HEK293T (cell line): Measurements from ENCODE around the gene RASD1.

Source experiments
- CTCF ChIA-PET: fragments of 350-600 bp; formaldehyde crosslinking; extraction: SDS; loops from one replicate; lab custom pipeline; 2021; ENCODE audit warnings: antibody characterized with exemption, inconsistent platforms; lab: Yijun Ruan, JAX
- POLR2A ChIA-PET: fragments of 350-600 bp; formaldehyde crosslinking; extraction: SDS; loops from one replicate; lab custom pipeline; 2020; ENCODE audit warnings: antibody characterized with exemption, inconsistent platforms; lab: Yijun Ruan, JAX
- DNase-seq: peaks from one replicate; pipeline ENCODE4 v3.0.0; 2012; ENCODE audit warnings: mixed read lengths; ENCODE audit errors: extremely low spot score
- ARNT ChIP-seq: fragments of 450-650 bp; IDR thresholded peaks from 2 replicates; pipeline ENCODE4 v1.6.1; 2017; ENCODE audit warnings: mild to moderate bottlenecking
- BHLHE40 ChIP-seq: fragments of 450-650 bp; IDR thresholded peaks from 2 replicates; pipeline ENCODE4 v1.6.1; 2016; ENCODE audit warnings: mild to moderate bottlenecking, moderate library complexity, borderline replicate concordance
- CTBP1 ChIP-seq: fragments of 450-650 bp; IDR thresholded peaks from 2 replicates; pipeline ENCODE4 v1.6.1; 2016; ENCODE audit warnings: borderline replicate concordance
- ELF4 ChIP-seq: fragments of 450-650 bp; IDR thresholded peaks from 2 replicates; pipeline ENCODE4 v1.6.1; 2017; ENCODE audit warnings: antibody characterized with exemption
- FOXA1 ChIP-seq: fragments of 450-650 bp; IDR thresholded peaks from 2 replicates; pipeline ENCODE4 v1.6.1; 2016; ENCODE audit warnings: mild to moderate bottlenecking
- FOXK2 ChIP-seq: fragments of 450-650 bp; IDR thresholded peaks from 2 replicates; pipeline ENCODE4 v1.6.1; 2016; ENCODE audit warnings: mild to moderate bottlenecking
- FOXM1 ChIP-seq: fragments of 450-650 bp; IDR thresholded peaks from 2 replicates; pipeline ENCODE4 v1.6.1; 2017; ENCODE audit warnings: mild to moderate bottlenecking, borderline replicate concordance
- HDGF ChIP-seq: fragments of 450-650 bp; IDR thresholded peaks from 2 replicates; pipeline ENCODE4 v1.6.1; 2017; ENCODE audit warnings: antibody characterized with exemption, borderline replicate concordance
- L3MBTL2 ChIP-seq: fragments of 450-650 bp; conservative IDR thresholded peaks from 2 replicates; pipeline ENCODE4 v1.6.1; 2016; ENCODE audit warnings: mild to moderate bottlenecking
- LEF1 ChIP-seq: fragments of 450-650 bp; IDR thresholded peaks from 2 replicates; pipeline ENCODE4 v1.6.1; 2017; ENCODE audit warnings: mild to moderate bottlenecking, borderline replicate concordance
- NFRKB ChIP-seq: fragments of 450-650 bp; IDR thresholded peaks from 2 replicates; pipeline ENCODE4 v1.6.1; 2016; ENCODE audit warnings: mild to moderate bottlenecking, moderate library complexity
- SP1 ChIP-seq: fragments of 450-650 bp; IDR thresholded peaks from 2 replicates; pipeline ENCODE4 v1.6.1; 2017
- SUZ12 ChIP-seq: fragments of 450-650 bp; IDR thresholded peaks from 2 replicates; pipeline ENCODE4 v1.6.1; 2016; ENCODE audit warnings: mild to moderate bottlenecking
- TARDBP ChIP-seq: fragments of 450-650 bp; IDR thresholded peaks from 2 replicates; pipeline ENCODE4 v1.6.1; 2016
- ZNF384 ChIP-seq: fragments of 450-650 bp; IDR thresholded peaks from 2 replicates; pipeline ENCODE4 v1.6.1; 2016
- TF ChIP-seq, protein P1 (sequence below): fragments of 450-650 bp; IDR thresholded peaks from 2 replicates; pipeline ENCODE4 v1.6.1; 2016

Gene RASD1

GRCh38 chr17:17518014-17518413 is 21.8 kb upstream of the RASD1 start:
- POLR2A ChIA-PET = interaction anchor here (1.7 kb wide), 1 partner anchor 11 kb away, joined by 3 read pairs; no protein-coding TSS in a partner anchor
- TF ChIP-seq L3MBTL2 (no peak), SUZ12 (no peak), NFRKB (no peak), SP1 (no peak), BHLHE40 (no peak), ARNT (no peak), ELF4 (no peak), FOXM1 (no peak), TARDBP (no peak), HDGF (no peak), LEF1 (no peak), FOXK2 (no peak), FOXA1 (no peak), CTBP1 (no peak), ZNF384 (no peak)
- TF ChIP-seq, protein P1, sequence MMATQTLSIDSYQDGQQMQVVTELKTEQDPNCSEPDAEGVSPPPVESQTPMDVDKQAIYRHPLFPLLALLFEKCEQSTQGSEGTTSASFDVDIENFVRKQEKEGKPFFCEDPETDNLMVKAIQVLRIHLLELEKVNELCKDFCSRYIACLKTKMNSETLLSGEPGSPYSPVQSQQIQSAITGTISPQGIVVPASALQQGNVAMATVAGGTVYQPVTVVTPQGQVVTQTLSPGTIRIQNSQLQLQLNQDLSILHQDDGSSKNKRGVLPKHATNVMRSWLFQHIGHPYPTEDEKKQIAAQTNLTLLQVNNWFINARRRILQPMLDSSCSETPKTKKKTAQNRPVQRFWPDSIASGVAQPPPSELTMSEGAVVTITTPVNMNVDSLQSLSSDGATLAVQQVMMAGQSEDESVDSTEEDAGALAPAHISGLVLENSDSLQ = no peak
- no peak for DNase-seq
- CTCF ChIA-PET = no interaction called here

DNA sequence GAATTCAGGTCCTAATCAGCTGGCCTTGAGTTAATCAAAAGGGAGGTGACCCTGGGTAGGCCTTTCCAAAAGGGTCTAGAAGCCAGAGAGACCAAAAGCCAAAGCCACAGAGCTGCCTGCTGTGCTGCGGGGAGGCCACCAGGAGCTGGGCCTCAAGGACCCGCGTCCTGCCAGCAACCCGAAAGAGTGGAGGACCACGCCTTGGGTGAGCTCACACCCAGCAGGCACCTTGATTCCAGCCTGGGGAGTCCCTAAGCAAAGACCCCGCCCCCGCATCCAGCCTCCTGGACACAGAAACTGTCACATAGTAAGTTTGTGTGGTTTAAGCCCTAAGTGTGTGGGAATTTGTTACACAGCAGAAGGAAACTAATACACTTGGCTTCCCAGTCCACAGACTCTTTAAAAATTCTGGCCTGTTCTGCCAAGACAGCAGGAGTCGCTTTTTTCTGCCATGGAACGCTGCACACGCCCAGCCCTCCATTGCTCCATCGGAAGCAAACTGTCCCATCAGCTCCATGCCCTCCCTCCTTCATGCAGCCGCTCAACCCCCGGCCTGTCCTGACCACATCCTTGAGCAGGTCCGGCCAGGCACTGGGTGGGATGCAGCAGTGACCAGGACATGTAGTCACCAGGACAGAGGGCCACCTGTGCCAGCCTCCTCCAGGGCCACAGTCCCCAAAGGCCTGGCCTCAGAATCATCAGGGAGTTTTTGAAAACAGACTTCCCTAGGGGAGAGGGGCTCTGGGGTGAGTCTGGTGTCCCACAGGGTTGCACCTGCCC is 20.9 kb upstream of the RASD1 start:
- TF ChIP-seq ELF4 (no peak), LEF1 (no peak), BHLHE40 (no peak), SUZ12 (no peak), SP1 (no peak), FOXM1 (no peak), NFRKB (no peak), CTBP1 (no peak), L3MBTL2 (no peak), TARDBP (no peak), FOXK2 (no peak)
- TF ChIP-seq, protein P1 = no peak
- no peak for DNase-seq
- ChIA-PET CTCF (interaction anchor here (0.9 kb wide), 1 partner anchor 10 kb away, joined by 3 read pairs; no protein-coding TSS in a partner anchor), POLR2A (interaction anchor here (0.6 kb wide), 1 partner anchor 20 kb away, joined by 3 read pairs; no protein-coding TSS in a partner anchor)

- TF ChIP-seq ARNT (no peak), SUZ12 (no peak), HDGF (no peak), SP1 (no peak), FOXK2 (no peak), ELF4 (no peak), L3MBTL2 (no peak), CTBP1 (no peak), LEF1 (no peak), BHLHE40 (no peak), NFRKB (no peak), FOXM1 (no peak), FOXA1 (no peak)
- TF ChIP-seq, protein P1 = no peak
- ChIA-PET POLR2A (interaction anchor here (0.6 kb wide), 1 partner anchor 19 kb away, joined by 3 read pairs; no protein-coding TSS in a partner anchor), CTCF (interaction anchor here (0.7 to 0.9 kb wide), 2 partner anchors 9 to 52 kb away, joined by 3 to 4 read pairs; no protein-coding TSS in a partner anchor)
- no peak for DNase-seq
These were observed 20.0 kb upstream of the RASD1 start for GRCh38 chr17:17515934-17516930.

GRCh38 chr17:17514993-17515933 is 19.1 kb upstream of the RASD1 start:
- CTCF ChIA-PET = interaction anchor here (0.7 kb wide), 1 partner anchor 53 kb away, joined by 4 read pairs; no protein-coding TSS in a partner anchor
- POLR2A ChIA-PET = no interaction called here

More at GRCh38 chr17:17514993-17515933, 19.1 kb upstream of the RASD1 start:
- no peak for DNase-seq
- no peak for TF ChIP-seq FOXA1
- TF ChIP-seq, protein P1 = no peak
- TF ChIP-seq L3MBTL2 = no peak
- TF ChIP-seq LEF1 = no peak
- TF ChIP-seq SP1 = no peak
- no peak for TF ChIP-seq TARDBP
- TF ChIP-seq BHLHE40 = no peak
